Fibroblast of mammary gland (primary cell): ENCODE data around the gene RTN4IP1.
A peak's percentile ranks its signal among the peaks of the same experiment; 100 is the strongest.
"Not testable (repeated sequence)": the region's sequence is repeated elsewhere in the genome, so short reads cannot be mapped to it uniquely, and the experiment has no call there.

Experiments
- DNase-seq: peaks from one replicate; pipeline ENCODE4 v3.0.0-alpha.2; 2010; ENCODE audit warnings: low read depth
- H3K4me3 ChIP-seq: 2 replicates; pipeline ENCODE4 v1.5.1; 2011; ENCODE audit warnings: low read depth, mild to moderate bottlenecking, low read length, moderate library complexity; ENCODE audit not compliant: control insufficient read depth
- TF ChIP-seq, protein P1 (sequence below): conservative IDR thresholded peaks from 2 replicates; pipeline ENCODE4 v1.5.1; 2011; ENCODE audit warnings: low read depth, low read length, inconsistent platforms; ENCODE audit not compliant: control insufficient read depth, insufficient read depth

RTN4IP1 gene

GRCh38 chr6:106551155-106551554 is 78.1 kb downstream of the RTN4IP1 start:
- TF ChIP-seq, protein P1, sequence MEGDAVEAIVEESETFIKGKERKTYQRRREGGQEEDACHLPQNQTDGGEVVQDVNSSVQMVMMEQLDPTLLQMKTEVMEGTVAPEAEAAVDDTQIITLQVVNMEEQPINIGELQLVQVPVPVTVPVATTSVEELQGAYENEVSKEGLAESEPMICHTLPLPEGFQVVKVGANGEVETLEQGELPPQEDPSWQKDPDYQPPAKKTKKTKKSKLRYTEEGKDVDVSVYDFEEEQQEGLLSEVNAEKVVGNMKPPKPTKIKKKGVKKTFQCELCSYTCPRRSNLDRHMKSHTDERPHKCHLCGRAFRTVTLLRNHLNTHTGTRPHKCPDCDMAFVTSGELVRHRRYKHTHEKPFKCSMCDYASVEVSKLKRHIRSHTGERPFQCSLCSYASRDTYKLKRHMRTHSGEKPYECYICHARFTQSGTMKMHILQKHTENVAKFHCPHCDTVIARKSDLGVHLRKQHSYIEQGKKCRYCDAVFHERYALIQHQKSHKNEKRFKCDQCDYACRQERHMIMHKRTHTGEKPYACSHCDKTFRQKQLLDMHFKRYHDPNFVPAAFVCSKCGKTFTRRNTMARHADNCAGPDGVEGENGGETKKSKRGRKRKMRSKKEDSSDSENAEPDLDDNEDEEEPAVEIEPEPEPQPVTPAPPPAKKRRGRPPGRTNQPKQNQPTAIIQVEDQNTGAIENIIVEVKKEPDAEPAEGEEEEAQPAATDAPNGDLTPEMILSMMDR: no peak
- no peak for DNase-seq
- no peak overlapping the region for H3K4me3 ChIP-seq

GRCh38 chr6:106549521-106549920 is 79.8 kb downstream of the RTN4IP1 start:
- H3K4me3 ChIP-seq: no peak overlapping the region
- no peak for DNase-seq
- TF ChIP-seq, protein P1: no peak

DNA sequence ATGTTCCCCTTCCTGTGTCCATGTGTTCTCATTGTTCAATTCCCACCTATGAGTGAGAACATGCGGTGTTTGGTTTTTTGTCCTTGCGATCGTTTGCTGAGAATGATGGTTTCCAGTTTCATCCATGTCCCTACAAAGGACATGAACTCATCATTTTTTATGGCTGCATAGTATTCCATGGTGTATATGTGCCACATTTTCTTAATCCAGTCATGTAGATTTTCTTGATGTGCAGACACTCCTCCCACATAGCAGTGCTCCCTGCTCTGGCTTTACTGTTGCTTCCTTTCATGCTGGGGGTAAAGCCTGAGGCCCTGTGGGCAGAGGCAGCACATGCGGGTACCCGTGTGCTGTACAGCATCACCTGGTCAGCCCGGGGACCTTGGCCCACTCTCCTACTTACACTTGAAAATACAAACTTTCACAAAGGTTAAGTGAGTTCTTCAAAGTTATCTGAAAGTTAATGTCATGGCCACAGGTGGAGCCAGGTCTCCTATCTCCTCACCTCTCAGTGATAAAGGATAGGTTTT is 80.3 kb downstream of the RTN4IP1 start:
- not testable (repeated sequence) for H3K4me3 ChIP-seq, DNase-seq

- H3K4me3 ChIP-seq: no peak overlapping the region
- peak; percentile 88 for DNase-seq
- TF ChIP-seq, protein P1: no peak
Measured at GRCh38 chr6:106547601-106548453, 81.5 kb downstream of the RTN4IP1 start.

- DNase-seq: peak; percentile 95
- H3K4me3 ChIP-seq: no peak overlapping the region
- TF ChIP-seq, protein P1: no peak
Measured at GRCh38 chr6:106546691-106547414, 82.4 kb downstream of the RTN4IP1 start.

GRCh38 chr6:106546261-106546690 is 83.0 kb downstream of the RTN4IP1 start:
- peak; percentile 85 for DNase-seq
- TF ChIP-seq, protein P1: no peak
- no peak overlapping the region for H3K4me3 ChIP-seq

- TF ChIP-seq, protein P1: no peak
- no peak overlapping the region for H3K4me3 ChIP-seq
- DNase-seq: peak; percentile 42
Measured at GRCh38 chr6:106540907-106541306, 88.4 kb downstream of the RTN4IP1 start.
